HEK293T (cell line): ENCODE results near the gene LMTK3.

Experiments
- CTCF ChIA-PET: fragments of 350-600 bp; formaldehyde crosslinking; extraction: SDS; loops from one replicate; lab custom pipeline; 2021; ENCODE audit warnings: antibody characterized with exemption, inconsistent platforms; lab: Yijun Ruan, JAX
- POLR2A ChIA-PET: fragments of 350-600 bp; formaldehyde crosslinking; extraction: SDS; loops from one replicate; lab custom pipeline; 2020; ENCODE audit warnings: antibody characterized with exemption, inconsistent platforms; lab: Yijun Ruan, JAX
- DNase-seq: peaks from one replicate; pipeline ENCODE4 v3.0.0; 2012; ENCODE audit warnings: mixed read lengths; ENCODE audit errors: extremely low spot score
- ARNT ChIP-seq: fragments of 450-650 bp; IDR thresholded peaks from 2 replicates; pipeline ENCODE4 v1.6.1; 2017; ENCODE audit warnings: mild to moderate bottlenecking
- BHLHE40 ChIP-seq: fragments of 450-650 bp; IDR thresholded peaks from 2 replicates; pipeline ENCODE4 v1.6.1; 2016; ENCODE audit warnings: mild to moderate bottlenecking, moderate library complexity, borderline replicate concordance
- CTBP1 ChIP-seq: fragments of 450-650 bp; IDR thresholded peaks from 2 replicates; pipeline ENCODE4 v1.6.1; 2016; ENCODE audit warnings: borderline replicate concordance
- ELF4 ChIP-seq: fragments of 450-650 bp; IDR thresholded peaks from 2 replicates; pipeline ENCODE4 v1.6.1; 2017; ENCODE audit warnings: antibody characterized with exemption
- FOXA1 ChIP-seq: fragments of 450-650 bp; IDR thresholded peaks from 2 replicates; pipeline ENCODE4 v1.6.1; 2016; ENCODE audit warnings: mild to moderate bottlenecking
- FOXK2 ChIP-seq: fragments of 450-650 bp; IDR thresholded peaks from 2 replicates; pipeline ENCODE4 v1.6.1; 2016; ENCODE audit warnings: mild to moderate bottlenecking
- FOXM1 ChIP-seq: fragments of 450-650 bp; IDR thresholded peaks from 2 replicates; pipeline ENCODE4 v1.6.1; 2017; ENCODE audit warnings: mild to moderate bottlenecking, borderline replicate concordance
- HDGF ChIP-seq: fragments of 450-650 bp; IDR thresholded peaks from 2 replicates; pipeline ENCODE4 v1.6.1; 2017; ENCODE audit warnings: antibody characterized with exemption, borderline replicate concordance
- L3MBTL2 ChIP-seq: fragments of 450-650 bp; conservative IDR thresholded peaks from 2 replicates; pipeline ENCODE4 v1.6.1; 2016; ENCODE audit warnings: mild to moderate bottlenecking
- LEF1 ChIP-seq: fragments of 450-650 bp; IDR thresholded peaks from 2 replicates; pipeline ENCODE4 v1.6.1; 2017; ENCODE audit warnings: mild to moderate bottlenecking, borderline replicate concordance
- NFRKB ChIP-seq: fragments of 450-650 bp; IDR thresholded peaks from 2 replicates; pipeline ENCODE4 v1.6.1; 2016; ENCODE audit warnings: mild to moderate bottlenecking, moderate library complexity
- SP1 ChIP-seq: fragments of 450-650 bp; IDR thresholded peaks from 2 replicates; pipeline ENCODE4 v1.6.1; 2017
- SUZ12 ChIP-seq: fragments of 450-650 bp; IDR thresholded peaks from 2 replicates; pipeline ENCODE4 v1.6.1; 2016; ENCODE audit warnings: mild to moderate bottlenecking
- TARDBP ChIP-seq: fragments of 450-650 bp; IDR thresholded peaks from 2 replicates; pipeline ENCODE4 v1.6.1; 2016
- ZNF384 ChIP-seq: fragments of 450-650 bp; IDR thresholded peaks from 2 replicates; pipeline ENCODE4 v1.6.1; 2016
- TF ChIP-seq, protein P1 (sequence below): fragments of 450-650 bp; IDR thresholded peaks from 2 replicates; pipeline ENCODE4 v1.6.1; 2016

LMTK3 gene

DNA sequence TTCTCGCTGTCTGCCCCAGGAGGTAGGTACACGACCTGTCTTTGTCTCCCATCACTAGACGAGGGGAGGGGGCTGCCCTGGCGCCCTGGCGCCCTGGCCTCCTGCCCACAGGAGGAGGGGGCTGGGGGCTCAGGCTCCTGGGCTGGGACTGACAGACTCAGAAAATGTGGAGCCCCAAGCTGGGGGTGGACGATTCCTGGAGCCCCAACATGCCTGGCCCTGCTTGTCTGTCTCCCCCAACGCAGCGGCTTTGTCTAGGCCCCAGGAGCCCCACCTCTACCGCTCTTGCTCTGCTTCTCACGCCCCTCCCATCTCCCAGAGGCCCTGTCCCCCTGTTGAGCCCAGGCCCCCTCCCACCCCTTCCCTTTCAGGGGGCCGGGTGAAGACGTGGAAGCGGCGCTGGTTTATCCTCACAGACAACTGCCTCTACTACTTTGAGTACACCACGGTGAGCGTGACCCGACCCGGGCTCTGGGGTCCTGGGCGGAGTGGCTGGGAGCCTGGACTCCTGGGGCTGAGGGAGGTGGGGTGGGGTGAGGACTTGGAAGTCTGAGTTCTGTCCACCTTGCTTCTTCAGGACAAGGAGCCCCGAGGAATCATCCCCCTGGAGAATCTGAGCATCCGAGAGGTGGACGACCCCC is 33.8 kb downstream of the LMTK3 start:
- ChIA-PET CTCF (no interaction called here), POLR2A (no interaction called here)
- DNase-seq, result no peak
- TF ChIP-seq FOXK2, result no peak
- TF ChIP-seq CTBP1, result no peak
- TF ChIP-seq, protein P1, sequence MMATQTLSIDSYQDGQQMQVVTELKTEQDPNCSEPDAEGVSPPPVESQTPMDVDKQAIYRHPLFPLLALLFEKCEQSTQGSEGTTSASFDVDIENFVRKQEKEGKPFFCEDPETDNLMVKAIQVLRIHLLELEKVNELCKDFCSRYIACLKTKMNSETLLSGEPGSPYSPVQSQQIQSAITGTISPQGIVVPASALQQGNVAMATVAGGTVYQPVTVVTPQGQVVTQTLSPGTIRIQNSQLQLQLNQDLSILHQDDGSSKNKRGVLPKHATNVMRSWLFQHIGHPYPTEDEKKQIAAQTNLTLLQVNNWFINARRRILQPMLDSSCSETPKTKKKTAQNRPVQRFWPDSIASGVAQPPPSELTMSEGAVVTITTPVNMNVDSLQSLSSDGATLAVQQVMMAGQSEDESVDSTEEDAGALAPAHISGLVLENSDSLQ, result no peak
- TF ChIP-seq HDGF, result no peak
- TF ChIP-seq TARDBP, result no peak
- TF ChIP-seq FOXA1, result no peak

DNA sequence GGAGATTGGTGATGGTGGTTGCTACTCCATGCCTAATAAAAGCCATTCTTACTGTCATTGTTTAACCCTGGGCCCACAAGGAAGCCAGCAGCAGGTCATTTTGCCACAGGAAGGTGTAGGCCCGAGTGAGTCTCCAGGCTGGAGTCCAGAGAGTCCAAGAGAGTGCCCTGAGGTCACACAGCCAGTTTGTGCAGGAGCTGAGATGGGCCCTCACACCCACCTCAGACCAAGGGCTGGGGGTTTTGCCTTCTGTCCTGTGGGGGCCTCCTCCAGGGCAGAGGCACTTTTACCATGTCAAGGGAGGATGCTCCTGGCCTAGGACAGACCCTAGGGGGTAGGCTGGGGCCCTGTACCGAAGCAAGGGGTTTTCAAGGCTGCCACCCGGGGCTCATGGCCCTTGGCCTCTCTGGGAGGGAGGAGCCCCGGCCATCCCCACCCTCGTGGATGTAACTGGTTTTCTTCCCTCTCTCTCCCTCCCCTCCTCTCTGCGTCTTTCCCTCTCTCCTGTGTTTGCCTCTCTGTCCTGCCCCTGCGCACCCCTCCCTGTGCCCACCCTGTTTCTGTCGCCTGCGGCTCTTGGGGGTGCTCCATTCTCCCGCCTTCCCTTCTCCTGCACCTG is 34.5 kb downstream of the LMTK3 start:
- POLR2A ChIA-PET, result no interaction called here
- DNase-seq, result no peak
- CTCF ChIA-PET, result no interaction called here
- TF ChIP-seq SP1 (no peak), LEF1 (no peak), ELF4 (no peak), CTBP1 (no peak), NFRKB (no peak), L3MBTL2 (no peak)

DNA sequence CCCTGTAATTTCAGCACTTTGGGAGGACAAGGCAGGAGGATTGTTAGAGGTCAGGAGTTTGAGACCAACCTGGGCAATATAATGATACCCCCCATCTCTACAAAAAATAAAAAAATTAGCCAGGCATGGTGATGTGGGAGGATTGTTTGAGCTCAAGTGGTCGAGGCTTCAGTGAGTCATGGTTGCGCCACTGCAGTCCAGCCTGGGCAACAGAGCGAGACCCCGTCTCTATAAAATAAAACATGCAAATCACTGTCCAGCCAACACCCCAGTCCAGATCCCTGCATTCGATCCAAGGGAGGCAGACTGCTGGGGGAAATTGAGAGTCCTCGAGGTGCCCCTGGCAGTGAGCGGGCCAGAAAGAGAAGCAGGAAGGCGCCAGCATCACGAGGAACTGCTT is 35.5 kb downstream of the LMTK3 start:
- no peak for DNase-seq
- no peak for TF ChIP-seq LEF1
- no peak for TF ChIP-seq FOXA1
- TF ChIP-seq FOXK2, result no peak
- ChIA-PET CTCF (no interaction called here), POLR2A (interaction anchor here (1.3 kb wide), 1 partner anchor 30 kb away, joined by 4 read pairs; the partner anchor contains the start of gene GRWD1)

DNA sequence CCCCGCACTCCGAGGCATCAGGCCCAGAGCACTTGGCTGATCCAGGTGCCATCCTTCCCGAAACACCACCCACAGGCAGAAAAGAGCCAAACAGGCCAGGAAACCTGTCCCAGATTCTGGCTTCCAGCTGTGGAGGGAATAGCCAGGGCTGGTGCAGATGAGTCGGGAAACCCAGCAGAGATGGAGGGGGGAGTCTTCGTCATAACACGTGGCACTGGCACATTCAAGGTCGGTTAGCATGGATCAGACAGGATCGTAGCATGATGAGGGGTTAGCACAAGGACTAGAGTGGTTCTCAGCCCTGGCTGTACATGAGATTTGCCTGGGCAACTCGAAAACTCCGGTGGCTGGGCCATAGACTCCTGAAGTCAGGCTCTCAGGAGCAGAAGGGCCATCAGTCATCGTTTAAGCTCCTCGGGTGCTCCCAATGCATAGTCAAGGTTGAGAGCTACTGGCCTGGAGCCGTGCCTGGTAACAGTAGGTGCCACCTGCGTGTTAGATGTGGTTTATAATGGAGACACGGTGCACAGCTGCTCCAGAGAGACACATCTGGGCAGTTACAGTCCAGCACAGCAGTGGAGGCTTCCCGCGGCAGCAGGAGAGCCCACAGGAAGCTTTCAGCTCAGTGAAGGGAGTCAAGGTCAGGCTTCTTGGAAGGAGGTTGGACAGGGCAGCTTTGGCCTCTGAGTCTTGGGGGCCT is 36.1 kb downstream of the LMTK3 start:
- CTCF ChIA-PET, result no interaction called here
- no peak for TF ChIP-seq LEF1
- TF ChIP-seq NFRKB, result no peak
- no peak for DNase-seq
- POLR2A ChIA-PET, result interaction anchor here (1.3 kb wide), 1 partner anchor 29 kb away, joined by 4 read pairs; the partner anchor contains the start of gene GRWD1

DNA sequence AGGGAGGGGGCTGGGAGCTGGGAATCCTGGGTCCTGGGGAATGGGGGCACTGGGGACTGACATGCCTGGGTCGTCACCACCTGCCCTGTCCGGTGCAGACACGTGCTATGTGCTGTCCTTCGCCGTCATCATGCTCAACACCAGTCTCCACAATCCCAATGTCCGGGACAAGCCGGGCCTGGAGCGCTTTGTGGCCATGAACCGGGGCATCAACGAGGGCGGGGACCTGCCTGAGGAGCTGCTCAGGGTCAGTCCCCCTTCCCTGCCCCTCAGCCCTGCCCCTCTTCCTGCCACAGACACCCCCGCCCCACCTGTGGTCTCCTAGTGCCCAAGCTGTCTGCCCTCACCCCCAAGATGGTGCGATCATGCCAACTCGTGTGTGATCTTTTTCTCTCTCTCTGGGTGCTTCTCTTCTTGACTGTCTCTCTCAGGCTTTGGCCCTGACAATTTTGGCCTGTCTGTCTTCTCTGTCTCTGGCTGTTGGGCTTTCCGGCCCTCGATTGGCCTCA is 37.5 kb downstream of the LMTK3 start:
- CTCF ChIA-PET, result no interaction called here
- DNase-seq, result no peak
- TF ChIP-seq, protein P1, result no peak
- TF ChIP-seq CTBP1 (no peak), L3MBTL2 (no peak), BHLHE40 (no peak), HDGF (no peak), ZNF384 (no peak), LEF1 (no peak), FOXA1 (no peak)
- POLR2A ChIA-PET, result no interaction called here

DNA sequence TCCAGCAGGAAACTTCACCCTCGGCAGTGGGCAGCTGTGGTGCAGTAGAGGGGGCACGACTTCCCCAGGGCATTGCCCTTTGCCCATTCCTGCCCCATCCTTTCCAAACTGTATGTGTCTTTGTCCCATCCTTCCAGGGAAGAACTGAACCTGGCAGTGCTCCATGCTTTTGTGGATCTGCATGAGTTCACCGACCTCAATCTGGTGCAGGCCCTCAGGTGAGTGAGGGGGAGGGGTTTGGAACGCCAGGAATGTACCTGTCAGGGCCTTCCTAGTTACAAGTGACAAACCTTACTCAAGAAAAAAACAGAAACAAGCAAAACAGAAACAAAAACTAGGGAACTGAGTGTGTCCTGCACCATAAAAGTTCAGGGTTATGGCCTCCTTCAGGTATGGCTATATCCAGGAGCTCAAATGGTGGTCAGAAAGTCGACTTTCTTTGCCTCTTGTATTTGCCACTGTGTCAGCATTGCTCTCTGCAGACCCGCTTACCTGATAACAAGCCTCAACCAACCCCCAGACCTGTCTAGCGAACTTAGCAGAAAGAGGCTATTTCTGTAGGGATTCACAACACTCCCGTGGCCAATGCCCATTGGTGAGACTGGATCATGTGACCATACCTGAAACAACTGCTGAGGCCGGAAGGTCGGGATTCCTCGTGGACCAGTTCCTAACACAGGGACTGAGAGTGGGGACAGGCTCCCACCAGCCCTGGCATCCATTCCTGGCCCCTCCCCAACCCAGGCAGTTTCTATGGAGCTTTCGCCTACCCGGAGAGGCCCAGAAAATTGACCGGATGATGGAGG is 38.3 kb downstream of the LMTK3 start:
- TF ChIP-seq HDGF (no peak), ELF4 (no peak), BHLHE40 (no peak), ARNT (no peak), SP1 (no peak), FOXA1 (no peak), SUZ12 (no peak), FOXM1 (no peak), ZNF384 (no peak), CTBP1 (no peak), LEF1 (no peak), NFRKB (no peak), TARDBP (no peak), FOXK2 (no peak)
- TF ChIP-seq, protein P1, result no peak
- POLR2A ChIA-PET, result interaction anchor here (0.9 kb wide), 1 partner anchor 14 kb away, joined by 3 read pairs; no protein-coding TSS in a partner anchor
- no peak for DNase-seq
- CTCF ChIA-PET, result no interaction called here
